GM10847 (cell line): ENCODE measurements around the gene VCX3A.
"Not testable (repeated sequence)": the region's sequence is repeated elsewhere in the genome, so short reads cannot be mapped to it uniquely, and the experiment has no call there.

ENCODE experiments used
- POLR2A ChIP-seq: IDR thresholded peaks from 2 replicates; pipeline ENCODE4 v1.6.1; 2011; ENCODE audit not compliant: insufficient read length; ENCODE audit errors: extremely low read depth

Gene VCX3A

GRCh38 chrX:6535018-6535417, at the start of gene VCX3A:
TSS of gene VCX3A (minus strand) at chrX:6535118. CDS start at chrX:6534497, 621 bp downstream.
- TF ChIP-seq POLR2A, result not testable (repeated sequence)

GRCh38 chrX:6574762-6575161, 39.8 kb upstream of the VCX3A start:
- TF ChIP-seq POLR2A, result no peak

DNA sequence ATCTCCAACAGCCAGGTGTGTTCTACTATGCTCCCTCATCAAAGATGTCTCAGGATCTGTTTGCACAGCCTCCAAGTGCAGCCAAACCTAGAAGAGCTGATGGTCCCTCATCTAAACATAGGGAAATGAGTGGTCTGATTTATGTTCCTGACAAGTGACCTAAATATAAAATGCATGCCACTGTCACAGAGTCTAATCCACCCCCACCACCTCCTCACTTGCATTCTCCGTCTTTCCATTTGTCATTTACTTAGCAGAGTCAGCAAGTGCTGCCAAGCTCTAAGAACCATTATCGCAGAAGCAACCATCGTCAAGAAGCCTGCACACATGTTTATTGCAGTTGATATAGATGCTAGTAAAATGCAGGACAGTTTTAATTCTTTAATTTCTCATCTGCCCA, 33.1 kb upstream of the VCX3A start:
- TF ChIP-seq POLR2A, result no peak

GRCh38 chrX:6558979-6559378, 24.1 kb upstream of the VCX3A start:
- no peak for TF ChIP-seq POLR2A

DNA sequence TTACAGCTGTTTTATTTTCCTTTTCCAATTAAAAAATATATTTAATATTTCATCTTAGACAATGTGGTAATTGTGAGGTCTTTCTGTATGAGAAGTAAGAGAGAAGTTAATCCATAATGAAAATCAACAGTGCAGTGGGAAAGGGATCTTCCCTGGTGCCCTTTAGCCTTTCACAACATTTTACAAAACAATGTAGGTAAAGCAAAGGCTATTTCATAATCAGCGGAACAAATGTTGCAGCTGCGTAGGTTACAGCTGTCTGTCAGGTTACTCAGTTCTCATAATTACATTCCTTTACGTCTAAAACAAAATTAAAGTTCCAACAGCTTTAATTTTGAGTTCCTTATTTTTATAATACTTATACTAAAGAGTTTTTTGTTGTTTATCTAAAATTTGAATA, 22.8 kb upstream of the VCX3A start:
- no peak for TF ChIP-seq POLR2A

GRCh38 chrX:6550999-6551398, 16.1 kb upstream of the VCX3A start:
- no peak for TF ChIP-seq POLR2A

GRCh38 chrX:6545712-6546111, 10.8 kb upstream of the VCX3A start:
- TF ChIP-seq POLR2A, result no peak

DNA sequence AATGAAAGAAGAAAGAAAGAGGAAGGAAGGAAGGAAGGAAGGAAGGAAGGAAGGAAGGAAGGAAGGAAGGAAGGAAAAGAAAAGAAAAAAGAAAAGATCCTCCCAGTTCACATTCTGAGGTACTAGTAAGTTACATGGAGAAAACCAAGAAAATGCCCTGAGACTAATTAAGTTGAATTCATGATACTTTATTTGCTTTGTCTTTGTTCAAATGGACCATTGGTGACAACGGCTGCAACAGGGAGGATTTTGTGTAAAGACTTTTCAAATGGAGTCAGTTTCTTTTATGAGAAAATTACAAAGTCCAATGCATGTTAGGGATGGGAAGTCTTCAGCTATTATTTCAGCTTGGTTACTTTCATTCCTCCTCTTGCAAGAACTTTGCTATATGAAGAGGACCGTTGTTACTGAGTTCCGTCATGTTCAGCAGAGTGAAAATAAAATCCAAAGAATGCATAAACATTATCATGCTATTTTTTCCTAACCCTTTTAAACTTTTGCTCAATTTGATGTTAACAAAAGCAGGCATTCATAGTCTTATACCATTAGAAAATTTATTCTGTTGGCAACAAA, 8.3 kb downstream of the VCX3A start:
- no peak for TF ChIP-seq POLR2A

GRCh38 chrX:6517376-6517775, 17.5 kb downstream of the VCX3A start:
- TF ChIP-seq POLR2A, result no peak

- TF ChIP-seq POLR2A, result no peak
Measured at GRCh38 chrX:6506444-6506843, 28.5 kb downstream of the VCX3A start.

DNA sequence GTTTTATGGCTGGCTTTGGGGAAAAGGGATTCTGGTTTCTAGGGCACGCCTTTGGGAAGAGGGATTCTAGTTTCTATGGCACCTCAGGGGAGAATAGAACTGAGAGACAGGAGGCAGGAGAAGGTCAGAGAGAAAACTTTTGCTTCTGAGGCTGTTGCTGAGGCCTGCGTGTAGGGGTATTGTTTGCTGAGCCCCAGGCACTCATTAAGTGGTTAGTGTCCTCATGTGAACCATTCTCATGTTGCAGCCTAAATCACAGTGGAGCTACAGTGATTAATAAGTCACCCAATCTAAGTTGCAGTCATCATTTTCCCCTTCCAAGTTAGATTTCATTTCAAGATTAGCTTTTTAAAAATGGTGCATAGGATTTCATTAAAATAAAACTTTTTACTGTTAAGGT, 29.0 kb downstream of the VCX3A start:
- no peak for TF ChIP-seq POLR2A

DNA sequence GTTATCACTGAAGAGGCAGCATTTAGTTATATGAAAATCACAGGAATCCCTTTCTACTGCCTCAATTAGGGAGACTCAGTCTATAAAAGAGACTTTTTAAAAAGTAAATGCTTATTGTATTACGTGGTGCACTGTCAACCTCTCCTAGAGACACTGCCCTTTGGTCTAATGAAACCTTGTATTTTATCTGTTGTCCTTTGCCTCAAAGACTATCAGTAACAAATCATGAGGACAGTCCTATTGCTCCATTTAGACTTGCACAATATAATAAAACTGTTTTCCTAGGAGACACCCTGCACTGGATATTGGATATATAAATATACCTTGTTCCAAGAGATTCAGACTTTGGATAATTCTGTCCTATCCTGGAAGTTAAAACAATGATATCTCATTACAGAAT, 34.2 kb downstream of the VCX3A start:
- no peak for TF ChIP-seq POLR2A

- no peak for TF ChIP-seq POLR2A
Measured at GRCh38 chrX:6498324-6498723, 36.6 kb downstream of the VCX3A start.
